AG09319 (cell line): Measurements from ENCODE around the gene CASP9.
"Not testable (repeated sequence)": the region's sequence is repeated elsewhere in the genome, so short reads cannot be mapped to it uniquely, and the experiment has no call there.

ENCODE experiments used
- DNase-seq: peaks from one replicate; pipeline ENCODE4 v3.0.0-alpha.2; 2010; ENCODE audit warnings: low read depth; ENCODE audit errors: extremely low read depth
- TF ChIP-seq, protein P1 (sequence below): IDR thresholded peaks from 2 replicates; pipeline ENCODE4 v1.5.1; 2011; ENCODE audit warnings: low read depth, mild to moderate bottlenecking, inconsistent platforms, low read length, moderate library complexity

Gene CASP9

DNA sequence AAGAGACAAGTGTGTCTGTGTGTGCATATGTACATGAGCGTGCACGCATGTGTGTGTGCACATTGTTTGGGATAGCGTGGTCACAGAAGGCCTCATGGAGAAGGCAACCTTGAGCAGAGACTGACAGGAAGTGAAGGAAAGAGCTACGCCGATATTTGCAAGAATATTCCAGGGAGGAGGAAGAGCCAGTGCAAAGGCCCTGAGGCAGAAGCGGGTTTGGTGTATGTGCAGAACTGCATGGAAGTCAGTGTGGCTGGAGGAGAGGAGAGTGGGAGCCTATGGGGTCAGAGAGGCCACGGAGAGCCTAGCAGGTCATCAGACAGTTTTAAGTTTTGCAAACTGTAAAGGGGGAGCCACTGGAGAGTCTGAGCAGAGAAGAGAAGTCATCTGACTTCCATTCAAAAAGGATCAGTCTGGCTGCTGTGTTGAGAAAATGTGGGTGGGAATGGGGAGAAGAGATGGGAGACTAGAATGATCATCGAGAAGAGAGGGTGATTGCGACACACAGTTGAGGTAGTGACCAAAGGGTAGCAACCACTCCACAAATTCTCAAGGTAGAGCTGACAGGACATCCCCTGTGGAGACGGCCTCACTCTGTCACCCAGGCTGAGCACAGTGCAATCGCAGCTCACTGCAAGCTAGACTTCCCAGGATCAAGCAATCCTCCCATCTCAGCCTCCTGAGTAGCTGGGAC, 44.2 kb downstream of the CASP9 start:
- DNase-seq, result no peak
- TF ChIP-seq, protein P1, sequence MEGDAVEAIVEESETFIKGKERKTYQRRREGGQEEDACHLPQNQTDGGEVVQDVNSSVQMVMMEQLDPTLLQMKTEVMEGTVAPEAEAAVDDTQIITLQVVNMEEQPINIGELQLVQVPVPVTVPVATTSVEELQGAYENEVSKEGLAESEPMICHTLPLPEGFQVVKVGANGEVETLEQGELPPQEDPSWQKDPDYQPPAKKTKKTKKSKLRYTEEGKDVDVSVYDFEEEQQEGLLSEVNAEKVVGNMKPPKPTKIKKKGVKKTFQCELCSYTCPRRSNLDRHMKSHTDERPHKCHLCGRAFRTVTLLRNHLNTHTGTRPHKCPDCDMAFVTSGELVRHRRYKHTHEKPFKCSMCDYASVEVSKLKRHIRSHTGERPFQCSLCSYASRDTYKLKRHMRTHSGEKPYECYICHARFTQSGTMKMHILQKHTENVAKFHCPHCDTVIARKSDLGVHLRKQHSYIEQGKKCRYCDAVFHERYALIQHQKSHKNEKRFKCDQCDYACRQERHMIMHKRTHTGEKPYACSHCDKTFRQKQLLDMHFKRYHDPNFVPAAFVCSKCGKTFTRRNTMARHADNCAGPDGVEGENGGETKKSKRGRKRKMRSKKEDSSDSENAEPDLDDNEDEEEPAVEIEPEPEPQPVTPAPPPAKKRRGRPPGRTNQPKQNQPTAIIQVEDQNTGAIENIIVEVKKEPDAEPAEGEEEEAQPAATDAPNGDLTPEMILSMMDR, result no peak

DNA sequence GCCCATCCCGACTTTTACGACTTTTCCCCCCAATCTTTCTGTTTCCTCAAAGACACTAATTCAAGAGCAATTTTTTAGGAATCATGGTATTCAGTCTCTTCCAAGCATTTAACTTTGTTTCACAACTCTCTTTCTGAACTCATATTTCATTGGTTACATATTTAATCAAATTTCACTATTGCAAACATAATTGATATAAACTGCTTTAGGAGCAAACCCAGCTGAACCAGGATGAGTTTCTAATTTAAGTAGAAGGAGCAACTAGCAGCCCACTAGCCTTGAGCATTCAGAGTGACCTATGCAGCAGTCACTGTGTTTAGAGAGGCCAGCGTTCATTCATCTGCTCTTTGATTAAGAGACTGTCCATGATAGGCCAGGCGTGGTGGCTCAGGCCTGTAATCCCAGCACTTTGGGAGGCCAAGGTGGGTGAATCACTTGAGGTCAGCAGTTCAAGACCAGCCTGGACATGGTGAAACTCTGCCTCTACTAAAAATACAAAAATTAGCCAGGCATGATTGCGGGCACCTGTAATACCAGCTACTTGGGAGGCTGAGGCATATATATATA, 46.3 kb downstream of the CASP9 start:
- no peak for DNase-seq
- TF ChIP-seq, protein P1, result no peak

DNA sequence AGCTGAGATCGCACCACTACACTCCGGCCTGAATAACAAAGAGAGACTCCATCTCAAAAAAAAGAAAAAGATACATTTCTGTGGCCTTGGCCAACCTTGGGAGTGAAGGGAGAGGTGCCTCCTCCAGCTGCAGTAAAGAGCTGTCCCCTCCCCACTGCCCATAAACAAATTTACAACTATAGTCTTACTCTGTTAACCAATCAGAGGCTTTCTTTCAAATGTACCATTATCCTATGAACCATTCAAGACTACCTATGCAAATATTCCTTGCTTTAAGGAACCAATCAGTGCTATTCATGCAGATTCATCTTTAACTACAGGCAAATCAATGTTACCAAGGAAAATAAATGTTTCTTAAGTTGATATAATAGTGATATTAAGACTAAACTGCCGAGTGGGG, 47.1 kb downstream of the CASP9 start:
- DNase-seq, result no peak
- TF ChIP-seq, protein P1, result no peak

DNA sequence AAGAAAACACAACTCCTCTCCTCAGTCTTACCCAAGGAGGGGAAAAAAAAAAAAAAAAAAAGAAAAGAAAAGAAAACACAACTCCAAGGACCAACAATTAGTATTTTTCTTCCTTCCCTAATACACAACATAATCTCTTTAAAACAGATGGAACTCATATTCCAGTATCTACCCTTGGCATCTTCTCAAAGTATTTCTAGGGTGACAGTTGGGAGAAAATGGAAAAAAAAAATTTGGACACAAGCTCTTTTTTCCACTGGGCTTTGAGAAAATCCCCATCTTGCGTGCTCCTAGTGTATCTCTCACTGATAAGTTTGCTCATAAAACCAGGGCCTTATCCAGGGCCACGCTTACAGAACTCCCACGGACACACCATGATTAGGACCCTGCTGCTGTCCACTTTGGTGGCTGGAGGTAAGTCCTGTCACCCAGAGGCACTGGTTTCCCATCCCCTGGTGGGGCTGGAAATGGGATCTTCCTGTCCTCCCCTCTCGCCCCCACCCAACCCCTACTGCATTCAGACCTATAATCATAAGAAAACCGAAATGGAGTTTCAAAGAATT, 48.2 kb downstream of the CASP9 start, which contains the start of gene CELA2B:
CELA2B (plus strand) TSS at position 353 of the 563 bp plus-strand sequence; CDS start at position 375, 22 bp downstream.
- TF ChIP-seq, protein P1, result no peak
- DNase-seq, result no peak

DNA sequence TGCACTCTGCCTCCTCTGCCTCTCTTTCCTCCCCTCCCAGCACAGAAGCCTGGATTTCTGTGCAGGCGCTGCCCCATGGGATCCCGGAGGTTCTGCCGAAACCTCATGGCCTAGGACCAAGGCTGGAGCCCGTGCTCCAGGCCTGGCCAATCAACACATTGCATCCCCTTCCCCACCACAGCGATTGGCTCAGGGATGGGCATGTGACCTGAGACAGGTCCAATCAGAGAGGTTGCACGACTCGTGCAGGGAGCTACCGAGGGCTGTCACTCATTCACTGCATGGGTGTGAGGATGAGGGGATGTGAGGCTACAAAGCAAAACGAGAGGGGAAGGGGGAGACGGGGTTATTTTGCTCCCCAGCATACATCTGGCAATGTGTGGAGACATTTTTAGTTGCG, 51.4 kb downstream of the CASP9 start:
- TF ChIP-seq, protein P1, result no peak
- no peak for DNase-seq

DNA sequence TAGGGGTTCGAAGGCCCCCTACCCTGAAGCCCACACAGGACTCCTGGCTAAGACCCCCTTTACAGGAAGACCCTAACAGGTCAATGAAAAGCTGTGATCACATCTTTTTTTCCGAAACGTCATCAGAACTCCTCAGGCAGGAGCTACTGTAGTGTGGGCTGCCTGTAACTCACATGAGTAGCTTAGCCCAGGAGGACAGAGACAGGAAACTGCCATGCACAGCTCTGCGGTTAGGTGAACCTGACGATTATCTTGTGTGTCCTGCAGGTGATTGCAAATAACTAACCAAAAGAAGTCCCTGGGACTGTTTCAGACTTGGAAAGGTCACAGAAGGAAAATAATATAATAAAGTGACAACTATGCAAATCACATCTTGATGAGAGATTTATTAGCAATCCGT, 52.3 kb downstream of the CASP9 start:
- not testable (repeated sequence) for DNase-seq

DNA sequence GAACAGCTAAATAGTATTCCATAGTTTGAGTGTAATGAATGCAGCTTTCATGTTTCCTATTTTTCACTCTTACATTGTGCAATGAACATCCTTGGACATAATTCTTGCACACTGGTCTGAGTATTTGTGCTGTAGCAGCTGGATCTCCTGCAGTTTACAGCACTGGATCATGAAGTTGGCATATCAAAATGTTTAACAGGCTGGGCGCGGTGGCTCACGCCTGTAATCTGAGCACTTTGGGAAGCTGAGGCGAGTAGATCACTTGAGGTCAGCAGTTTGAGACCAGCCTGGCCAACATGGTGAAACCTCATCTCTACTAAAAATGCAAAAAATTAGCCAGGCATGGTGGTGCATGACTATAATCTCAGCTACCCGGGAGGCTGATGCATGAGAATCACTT, 52.9 kb downstream of the CASP9 start:
- not testable (repeated sequence) for DNase-seq

DNA sequence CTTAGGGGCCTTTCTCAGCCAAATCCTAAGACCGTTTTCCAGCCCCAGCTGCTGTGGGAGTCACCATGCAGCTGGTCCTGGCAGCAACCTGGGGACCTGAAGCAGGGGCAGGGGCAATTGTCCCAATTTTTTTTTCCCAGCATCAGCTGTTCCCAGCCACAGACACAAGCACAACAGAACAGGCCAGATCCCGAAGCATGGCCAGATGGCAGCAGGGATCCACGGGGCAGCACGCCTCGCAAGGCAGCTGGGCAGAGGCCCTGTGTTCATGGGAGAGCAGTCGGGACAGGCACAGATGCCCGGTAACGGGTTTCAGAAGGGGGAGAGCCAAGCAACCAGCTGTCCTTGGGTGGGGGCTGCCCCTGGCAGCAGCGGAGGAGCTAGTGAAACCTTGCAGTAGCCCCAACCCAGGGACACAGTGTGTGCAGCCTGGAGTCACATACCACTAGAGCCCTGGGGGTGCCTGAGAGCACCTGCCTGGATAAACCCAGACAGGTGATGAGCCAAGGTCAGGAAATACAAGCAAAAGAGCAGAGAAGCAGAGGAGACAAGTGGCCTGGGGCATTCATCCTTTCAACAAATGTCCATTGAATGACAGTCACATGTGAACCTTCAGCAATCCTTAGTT, 54.1 kb downstream of the CASP9 start:
- DNase-seq, result not testable (repeated sequence)
